Hematopoietic multipotent progenitor cell treated with erythropoietin and hydrocortisone succinate and interleukin-3 and kit ligand, for 6 days (in vitro differentiated cells): ENCODE results near the gene RAB26.
"Not testable (repeated sequence)": the region's sequence is repeated elsewhere in the genome, so short reads cannot be mapped to it uniquely, and the experiment has no call there.

Experiments used
- DNase-seq: peaks from one replicate; pipeline ENCODE4 v3.0.0-alpha.2; 2015

Gene RAB26

GRCh38 chr16:2200313-2200712, 51.9 kb downstream of the RAB26 start:
- no peak for DNase-seq

- not testable (repeated sequence) for DNase-seq
Observed at GRCh38 chr16:2203119-2203688, 54.8 kb downstream of the RAB26 start.
